Prostate gland (tissue), 2 donors: ENCODE measurements around the gene TMEM120B.

Experiments
- POLR2A ChIP-seq: fragments of 450-650 bp; IDR thresholded peaks from one replicate; pipeline ENCODE4 v1.6.1; 2016; ENCODE audit warnings: antibody characterized with exemption, mild to moderate bottlenecking
- POLR2AphosphoS5 ChIP-seq: sonication (generic); formaldehyde crosslinking; IDR thresholded peaks from one replicate; pipeline ENCODE4 v1.6.1; 2017; ENCODE audit warnings: antibody characterized with exemption
- TF ChIP-seq, protein P1 (sequence below), 4 experiments: fragments of 200-600 bp in 2 of 4; fragments of 450-650 bp in 2 of 4; sonication (generic) in 2 of 4; IDR thresholded peaks; 1 replicate in 3 of 4; 2 replicates in 1 of 4; pipeline ENCODE4 v1.5.1; 2016 to 2019; ENCODE audit warnings: antibody characterized with exemption in 4 of 4, mild to moderate bottlenecking in 2 of 4, moderate library complexity in 2 of 4

DNA sequence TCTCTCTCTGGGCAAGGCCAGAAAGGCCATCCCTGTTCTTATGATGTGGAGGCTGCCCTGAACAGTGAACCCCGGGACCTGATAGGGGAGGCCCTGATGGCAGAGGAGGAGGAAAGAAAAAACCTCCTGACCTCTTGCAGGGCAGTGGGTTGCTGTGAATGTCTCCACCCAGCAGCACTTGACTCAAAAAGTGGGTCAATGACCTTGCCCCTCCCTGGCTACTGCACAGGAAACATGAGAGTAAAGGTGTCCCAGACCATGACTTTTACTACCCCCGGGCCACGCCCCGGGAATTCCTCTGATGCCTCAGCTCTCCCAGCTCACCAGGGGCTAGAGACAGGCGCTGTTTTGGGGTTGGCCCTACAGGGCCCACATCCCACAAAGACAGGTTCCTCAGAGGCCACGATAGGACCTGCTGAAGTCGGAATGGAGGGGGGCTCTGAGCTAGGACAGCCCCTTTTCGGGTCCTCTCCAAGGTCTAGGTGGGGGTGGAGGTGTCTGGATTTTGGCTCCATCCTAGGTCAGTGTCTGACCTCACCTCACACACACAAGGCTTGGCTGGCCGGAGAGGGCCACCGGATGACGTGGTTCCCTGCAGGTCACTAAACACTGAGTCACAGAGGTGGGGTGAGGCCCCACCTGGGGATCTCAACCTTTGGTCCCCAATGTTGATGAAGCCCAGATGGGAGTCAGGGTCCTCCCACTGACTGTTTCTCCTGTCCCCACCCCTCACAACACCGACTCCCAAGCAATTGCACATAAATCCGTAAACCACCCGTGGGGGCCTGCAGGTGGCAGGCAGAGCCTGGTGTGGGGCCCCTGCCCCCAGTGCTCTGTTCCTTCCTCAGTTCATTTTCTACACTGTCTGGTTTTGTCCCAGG, 79.4 kb downstream of the TMEM120B start:
- TF ChIP-seq POLR2A = no peak
- TF ChIP-seq, protein P1, sequence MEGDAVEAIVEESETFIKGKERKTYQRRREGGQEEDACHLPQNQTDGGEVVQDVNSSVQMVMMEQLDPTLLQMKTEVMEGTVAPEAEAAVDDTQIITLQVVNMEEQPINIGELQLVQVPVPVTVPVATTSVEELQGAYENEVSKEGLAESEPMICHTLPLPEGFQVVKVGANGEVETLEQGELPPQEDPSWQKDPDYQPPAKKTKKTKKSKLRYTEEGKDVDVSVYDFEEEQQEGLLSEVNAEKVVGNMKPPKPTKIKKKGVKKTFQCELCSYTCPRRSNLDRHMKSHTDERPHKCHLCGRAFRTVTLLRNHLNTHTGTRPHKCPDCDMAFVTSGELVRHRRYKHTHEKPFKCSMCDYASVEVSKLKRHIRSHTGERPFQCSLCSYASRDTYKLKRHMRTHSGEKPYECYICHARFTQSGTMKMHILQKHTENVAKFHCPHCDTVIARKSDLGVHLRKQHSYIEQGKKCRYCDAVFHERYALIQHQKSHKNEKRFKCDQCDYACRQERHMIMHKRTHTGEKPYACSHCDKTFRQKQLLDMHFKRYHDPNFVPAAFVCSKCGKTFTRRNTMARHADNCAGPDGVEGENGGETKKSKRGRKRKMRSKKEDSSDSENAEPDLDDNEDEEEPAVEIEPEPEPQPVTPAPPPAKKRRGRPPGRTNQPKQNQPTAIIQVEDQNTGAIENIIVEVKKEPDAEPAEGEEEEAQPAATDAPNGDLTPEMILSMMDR (IDR thresholded peaks at IDR 0.05) = no peak
- no peak for TF ChIP-seq POLR2AphosphoS5
